ENCODE results near the gene EIF1B.

Gene EIF1B

GRCh38 chr3:40355410-40355809 is 45.9 kb downstream of the EIF1B start:
- no peak for DNase-seq

GRCh38 chr3:40358454-40358853 is 48.9 kb downstream of the EIF1B start:
- DNase-seq: no peak
